Measurements from ENCODE around the gene UHRF1.
"Not testable (repeated sequence)": the region's sequence is repeated elsewhere in the genome, so short reads cannot be mapped to it uniquely, and the experiment has no call there.

UHRF1 gene

DNA sequence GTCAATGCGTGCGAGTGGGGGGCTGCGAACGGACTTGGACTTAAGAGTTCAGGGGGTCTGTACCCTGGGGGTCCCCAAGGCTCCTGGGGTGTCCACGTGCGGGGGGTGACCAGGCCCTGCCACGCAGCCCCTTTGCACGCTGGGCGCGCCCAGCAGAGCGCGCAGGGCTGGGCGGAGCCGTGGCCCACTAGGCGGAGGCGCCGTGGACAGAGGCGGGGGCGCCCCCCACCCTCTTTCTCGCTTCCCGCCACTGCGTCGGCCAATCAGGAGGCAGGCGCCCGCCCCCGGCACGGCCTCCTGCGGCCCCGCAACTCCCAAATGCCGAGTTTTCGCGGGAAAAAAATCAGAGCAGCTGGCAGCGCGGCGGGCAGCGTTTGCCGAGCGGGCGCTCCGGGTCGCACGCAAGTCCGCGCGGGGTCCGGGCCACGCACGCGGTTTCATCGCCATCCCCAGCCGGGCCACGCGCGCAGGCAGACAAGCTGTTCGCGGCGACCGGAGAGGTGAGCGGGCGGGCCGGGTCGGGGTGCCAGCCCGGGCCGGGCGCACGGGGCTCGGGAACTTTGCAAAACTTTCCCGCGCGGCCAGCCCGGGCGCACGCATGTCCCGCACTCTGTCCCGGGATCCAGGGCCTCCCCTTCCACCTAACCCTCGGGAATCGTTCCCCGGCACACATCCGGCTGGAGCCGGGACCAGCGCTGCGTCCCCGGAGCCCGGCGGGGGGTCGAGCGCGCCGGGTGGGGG, at the start of gene UHRF1:
TSS of gene UHRF1 (plus strand) at position 346 of the 741 bp plus-strand sequence. CDS start 1,385 bp downstream, outside the sequence.
- peak; percentile 51 for DNase-seq

- no peak for DNase-seq
Observed at GRCh38 chr19:4859697-4860096, 49.6 kb upstream of the UHRF1 start.

- no peak for DNase-seq
Observed at GRCh38 chr19:4861147-4861546, 48.2 kb upstream of the UHRF1 start.

DNA sequence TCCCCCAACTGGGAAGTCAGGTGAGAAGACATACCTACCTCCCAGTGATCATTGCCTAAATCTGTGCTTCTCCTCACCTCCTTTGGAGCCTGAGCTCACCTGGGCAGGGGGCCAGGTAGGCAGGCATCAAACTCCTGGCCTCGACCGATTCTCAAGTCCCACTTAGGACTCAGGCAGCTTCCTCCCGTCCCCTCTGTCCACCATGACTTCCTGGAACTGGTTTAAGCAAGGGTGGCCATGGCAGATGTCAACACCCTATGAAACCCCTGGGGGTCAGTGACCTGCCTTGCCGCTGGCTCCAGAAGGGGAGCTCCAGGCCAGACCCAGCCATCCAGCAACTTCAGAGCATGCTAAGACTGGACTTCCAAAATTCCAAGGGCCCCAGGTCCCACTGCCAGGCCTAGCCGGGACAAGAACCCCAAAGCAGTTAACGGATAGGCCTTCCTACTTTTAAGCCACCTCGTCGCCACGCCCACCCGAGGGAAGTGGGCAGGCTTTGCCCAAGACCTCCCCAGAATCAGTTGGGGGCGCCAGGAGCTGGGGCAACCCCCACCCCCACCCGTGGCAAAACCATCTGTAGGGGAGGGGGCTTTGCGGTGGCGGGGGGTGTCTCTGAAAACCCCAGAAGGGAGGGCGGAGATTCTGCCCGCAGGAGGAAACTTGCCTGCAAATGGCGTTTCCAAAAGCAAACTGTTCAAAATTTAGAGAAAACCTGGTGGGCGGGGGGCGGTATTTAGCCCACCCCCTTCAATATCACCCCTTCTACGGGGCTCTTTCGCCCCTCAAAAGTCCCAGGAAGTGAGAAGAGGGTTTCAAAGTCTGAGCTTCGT, 42.5 kb upstream of the UHRF1 start:
- DNase-seq: peak; percentile 38

DNA sequence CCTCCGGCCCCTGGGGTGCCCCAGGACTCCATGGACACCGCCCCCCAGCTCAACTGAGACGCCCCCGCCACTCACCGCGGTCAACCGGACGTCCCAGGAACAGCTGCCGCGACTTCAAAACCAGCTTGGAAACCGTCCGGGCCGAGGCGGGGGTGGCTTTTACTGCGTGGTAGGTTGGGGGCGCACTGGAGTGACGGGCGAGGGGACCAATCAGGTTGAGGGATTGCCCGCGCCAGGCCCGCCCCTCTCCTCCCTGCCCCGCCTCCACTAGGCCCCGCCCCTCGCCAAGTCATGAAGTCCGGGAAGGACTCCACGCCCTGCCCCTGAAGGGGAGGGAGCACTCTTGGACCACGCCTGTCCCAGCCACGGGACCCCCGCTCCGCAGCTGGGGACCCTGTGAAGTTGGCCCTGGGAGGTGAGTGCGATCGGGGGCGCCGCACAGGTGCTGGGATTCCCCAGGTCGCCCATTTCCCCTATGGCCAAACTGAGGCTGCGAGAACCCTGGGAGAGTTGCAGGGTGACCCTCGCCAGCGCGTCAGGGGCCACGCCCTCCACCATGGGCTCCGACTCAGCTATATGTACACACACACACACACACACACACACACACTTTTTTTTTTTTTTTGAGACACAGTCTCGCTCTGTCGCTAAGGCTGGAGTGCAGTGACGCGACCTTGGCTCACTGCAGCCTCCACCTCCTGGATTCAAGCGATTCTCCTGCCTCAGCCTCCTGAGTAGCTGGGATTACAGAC, 41.6 kb upstream of the UHRF1 start, which contains the start of gene PLIN3:
TSS of gene PLIN3 (minus strand) at position 134 of the 752 bp plus-strand sequence. CDS start 6,273 bp downstream, outside the sequence.
- peak; percentile 94 for DNase-seq

GRCh38 chr19:4868286-4868834, 40.9 kb upstream of the UHRF1 start:
- no peak for DNase-seq

- DNase-seq: peak; percentile 90
Observed at GRCh38 chr19:4870025-4870700, 39.1 kb upstream of the UHRF1 start.

DNA sequence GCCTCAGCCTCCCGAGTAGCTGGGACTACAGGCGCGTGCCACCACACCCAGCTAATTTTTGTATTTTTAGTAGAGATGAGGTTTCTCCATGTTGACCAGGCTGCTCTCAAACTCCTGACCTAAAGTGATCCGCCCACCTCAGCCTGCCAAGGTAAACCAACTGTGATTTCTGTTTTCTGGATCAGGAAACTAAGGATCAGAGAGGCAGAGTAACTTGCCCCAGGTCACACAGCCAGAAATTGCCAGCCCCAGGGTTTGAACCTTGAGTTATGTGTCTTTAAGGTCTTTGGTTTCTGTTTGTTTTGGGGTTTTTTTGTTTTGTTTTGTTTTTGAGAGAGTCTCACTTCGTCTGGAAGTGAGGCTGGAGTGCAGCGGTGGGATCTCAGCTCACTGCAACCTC, 37.6 kb upstream of the UHRF1 start:
- no peak for DNase-seq

- DNase-seq: no peak
Observed at GRCh38 chr19:4873930-4874329, 35.4 kb upstream of the UHRF1 start.

GRCh38 chr19:4877753-4878490, 31.4 kb upstream of the UHRF1 start:
- DNase-seq: no peak

GRCh38 chr19:4878491-4878968, 30.8 kb upstream of the UHRF1 start:
- no peak for DNase-seq

GRCh38 chr19:4879041-4879440, 30.3 kb upstream of the UHRF1 start:
- no peak for DNase-seq

DNA sequence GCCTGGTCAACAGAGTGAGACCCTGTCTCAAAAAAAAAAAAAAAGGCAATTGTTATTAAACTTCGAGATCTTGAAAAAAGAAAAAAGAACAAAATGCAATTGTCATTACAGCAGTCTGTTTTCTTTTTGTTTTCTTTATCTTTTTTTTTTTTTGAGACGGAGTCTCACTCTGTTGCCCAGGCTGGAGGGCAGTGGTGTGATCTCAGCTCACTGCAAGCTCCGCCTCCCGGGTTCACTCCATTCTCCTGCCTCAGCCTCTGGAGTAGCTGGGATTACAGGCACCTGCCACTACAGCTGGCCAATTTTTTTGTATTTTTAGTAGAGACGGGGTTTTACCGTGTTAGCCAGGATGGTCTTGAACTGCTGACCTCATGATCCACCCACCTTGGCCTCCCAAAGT, 26.4 kb upstream of the UHRF1 start:
- not testable (repeated sequence) for DNase-seq

- not testable (repeated sequence) for DNase-seq
Observed at GRCh38 chr19:4884993-4885392, 24.3 kb upstream of the UHRF1 start.

DNA sequence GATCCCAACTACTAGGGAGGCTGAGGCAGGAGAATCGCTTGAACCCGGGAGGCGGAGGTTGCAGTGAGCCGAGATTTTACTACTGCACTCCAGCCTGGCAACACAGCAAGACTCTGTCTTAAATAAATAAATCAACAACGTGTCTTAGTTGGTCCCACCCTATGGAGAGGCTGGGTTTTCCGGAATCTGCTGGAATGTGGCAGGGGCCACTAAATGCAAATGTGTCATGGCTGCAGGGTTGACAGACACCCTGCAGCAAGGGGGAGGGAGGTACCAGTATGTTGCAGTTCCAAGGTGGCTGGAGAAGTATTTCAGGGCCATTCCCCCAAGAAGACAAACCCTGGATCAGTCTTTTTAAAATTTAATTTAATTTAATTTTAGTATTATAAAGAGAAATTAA, 21.5 kb upstream of the UHRF1 start:
- not testable (repeated sequence) for DNase-seq

DNA sequence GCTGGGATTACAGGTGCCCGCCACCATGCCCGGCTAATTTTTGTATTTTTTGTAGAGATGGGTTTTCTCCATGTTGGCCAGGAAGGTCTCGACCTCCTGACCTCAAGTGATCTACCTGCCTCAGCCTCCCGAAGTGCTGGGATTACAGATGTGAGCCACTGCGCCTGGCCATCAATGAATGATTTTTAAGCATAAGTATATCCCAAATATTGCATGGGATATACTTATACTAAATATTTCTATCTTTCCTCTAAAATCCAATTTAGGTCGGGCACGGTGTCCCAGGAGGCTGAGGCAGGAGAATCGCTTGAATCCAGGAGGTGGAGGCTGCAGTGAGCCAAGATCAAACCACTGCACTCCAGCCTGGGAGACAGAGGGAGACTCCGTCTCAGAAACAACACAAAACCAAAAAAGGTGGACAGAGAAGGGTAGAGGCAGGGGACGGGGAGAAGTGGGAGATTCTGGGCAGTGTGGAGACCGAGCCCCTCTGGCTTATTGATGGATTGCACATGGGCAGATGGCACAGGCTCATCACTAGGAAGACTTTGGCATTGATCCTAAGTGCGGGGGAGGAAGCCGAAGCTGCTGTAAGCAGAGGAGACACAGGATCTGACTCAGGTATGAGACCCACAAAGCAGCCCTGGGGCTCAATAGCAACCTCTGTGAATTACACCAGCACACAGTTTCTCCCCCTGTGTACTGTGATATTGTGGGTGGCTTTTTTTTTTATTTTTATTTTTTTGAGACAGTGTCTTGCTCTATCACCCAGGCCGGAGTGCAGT, 20.1 kb upstream of the UHRF1 start:
- peak; percentile 65 for DNase-seq

DNA sequence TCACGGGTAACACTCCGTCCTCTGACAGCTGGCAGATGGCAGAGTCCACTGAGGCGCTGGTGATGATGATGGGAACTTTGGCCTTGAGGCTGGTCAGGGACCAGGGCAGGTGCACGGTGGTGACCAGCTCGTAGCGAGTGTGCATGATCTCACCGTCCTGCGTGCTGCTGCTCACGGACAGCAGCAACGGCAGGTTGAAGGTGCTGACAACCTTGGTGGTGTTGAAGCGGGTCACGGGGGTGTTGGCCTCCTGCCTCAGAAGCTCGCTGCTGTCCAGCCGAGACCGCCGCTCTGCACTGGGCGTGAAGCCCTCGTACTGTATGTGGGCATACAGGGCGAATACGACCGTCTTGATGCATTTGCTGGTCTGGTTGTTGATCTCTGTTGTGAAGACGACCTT, 18.2 kb upstream of the UHRF1 start:
- no peak for DNase-seq

- DNase-seq: not testable (repeated sequence)
Observed at GRCh38 chr19:4892962-4893361, 16.3 kb upstream of the UHRF1 start.

DNA sequence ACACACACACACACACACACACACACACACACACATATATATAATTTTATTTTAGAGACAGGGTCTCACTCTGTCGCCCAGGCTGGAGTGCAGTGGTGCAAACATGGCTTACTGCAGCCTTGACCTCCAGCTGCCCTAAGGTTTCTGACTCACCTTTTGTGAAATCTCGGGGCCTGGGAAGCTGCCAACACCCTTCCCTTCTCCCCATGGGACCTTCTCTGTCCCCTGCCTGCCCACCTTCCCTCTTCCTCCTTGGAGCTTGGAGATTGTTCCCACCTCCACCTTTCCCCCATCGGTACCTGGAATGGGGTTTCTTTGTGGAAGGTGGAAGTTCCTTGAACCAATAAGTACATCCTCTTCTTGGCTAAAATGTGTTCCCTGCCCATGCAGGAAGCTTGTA, 12.9 kb upstream of the UHRF1 start:
- peak; percentile 35 for DNase-seq

DNA sequence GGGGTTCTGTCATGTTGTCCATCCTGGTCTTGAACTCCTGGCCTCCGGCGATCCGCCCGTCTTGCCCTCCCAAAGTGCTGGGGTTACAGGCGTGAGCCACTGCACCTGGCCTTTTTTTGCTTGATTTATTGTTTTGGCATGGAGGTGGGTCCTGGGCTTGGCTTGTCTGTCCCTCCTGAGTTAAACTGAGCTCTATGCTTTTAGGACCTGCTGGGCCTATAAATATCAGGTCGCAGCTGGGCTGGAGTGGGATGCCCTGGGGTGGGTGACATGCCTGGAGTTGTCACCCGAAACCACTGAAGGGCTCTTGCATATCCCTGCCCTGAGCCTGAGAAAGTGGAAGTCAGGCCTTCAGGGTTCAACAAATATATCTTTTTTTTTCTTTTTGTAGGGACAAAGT, 12.2 kb upstream of the UHRF1 start:
- no peak for DNase-seq

GRCh38 chr19:4900879-4901278, 8.4 kb upstream of the UHRF1 start:
- not testable (repeated sequence) for DNase-seq

Measured in fibroblast of upper back skin (primary cell).